ENCODE measurements around the gene TBC1D32. TPM values are rescaled to one million over a fixed set of nuclear protein-coding genes. Genes with fewer than 3 reads are reported as not detected.

Gene TBC1D32, protein sequence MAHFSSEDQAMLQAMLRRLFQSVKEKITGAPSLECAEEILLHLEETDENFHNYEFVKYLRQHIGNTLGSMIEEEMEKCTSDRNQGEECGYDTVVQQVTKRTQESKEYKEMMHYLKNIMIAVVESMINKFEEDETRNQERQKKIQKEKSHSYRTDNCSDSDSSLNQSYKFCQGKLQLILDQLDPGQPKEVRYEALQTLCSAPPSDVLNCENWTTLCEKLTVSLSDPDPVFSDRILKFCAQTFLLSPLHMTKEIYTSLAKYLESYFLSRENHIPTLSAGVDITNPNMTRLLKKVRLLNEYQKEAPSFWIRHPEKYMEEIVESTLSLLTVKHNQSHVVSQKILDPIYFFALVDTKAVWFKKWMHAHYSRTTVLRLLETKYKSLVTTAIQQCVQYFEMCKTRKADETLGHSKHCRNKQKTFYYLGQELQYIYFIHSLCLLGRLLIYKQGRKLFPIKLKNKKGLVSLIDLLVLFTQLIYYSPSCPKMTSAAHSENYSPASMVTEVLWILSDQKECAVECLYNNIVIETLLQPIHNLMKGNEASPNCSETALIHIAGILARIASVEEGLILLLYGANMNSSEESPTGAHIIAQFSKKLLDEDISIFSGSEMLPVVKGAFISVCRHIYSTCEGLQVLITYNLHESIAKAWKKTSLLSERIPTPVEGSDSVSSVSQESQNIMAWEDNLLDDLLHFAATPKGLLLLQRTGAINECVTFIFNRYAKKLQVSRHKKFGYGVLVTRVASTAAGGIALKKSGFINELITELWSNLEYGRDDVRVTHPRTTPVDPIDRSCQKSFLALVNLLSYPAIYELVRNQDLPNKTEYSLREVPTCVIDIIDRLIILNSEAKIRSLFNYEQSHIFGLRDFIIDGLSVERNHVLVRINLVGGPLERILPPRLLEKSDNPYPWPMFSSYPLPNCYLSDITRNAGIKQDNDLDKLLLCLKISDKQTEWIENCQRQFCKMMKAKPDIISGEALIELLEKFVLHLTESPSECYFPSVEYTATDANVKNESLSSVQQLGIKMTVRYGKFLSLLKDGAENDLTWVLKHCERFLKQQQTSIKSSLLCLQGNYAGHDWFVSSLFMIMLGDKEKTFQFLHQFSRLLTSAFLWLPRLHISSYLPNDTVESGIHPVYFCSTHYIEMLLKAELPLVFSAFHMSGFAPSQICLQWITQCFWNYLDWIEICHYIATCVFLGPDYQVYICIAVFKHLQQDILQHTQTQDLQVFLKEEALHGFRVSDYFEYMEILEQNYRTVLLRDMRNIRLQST
- total RNA-seq (2014; rRNA removed; shearing (Covaris generic)) (9.0 and 14.2 TPM in 2 replicates), polyA plus RNA-seq (2016; fragmentation: Nextera tagmentation; extraction: Ambion mirVana) (4.7 and 4.9 TPM in 2 replicates)

DNA sequence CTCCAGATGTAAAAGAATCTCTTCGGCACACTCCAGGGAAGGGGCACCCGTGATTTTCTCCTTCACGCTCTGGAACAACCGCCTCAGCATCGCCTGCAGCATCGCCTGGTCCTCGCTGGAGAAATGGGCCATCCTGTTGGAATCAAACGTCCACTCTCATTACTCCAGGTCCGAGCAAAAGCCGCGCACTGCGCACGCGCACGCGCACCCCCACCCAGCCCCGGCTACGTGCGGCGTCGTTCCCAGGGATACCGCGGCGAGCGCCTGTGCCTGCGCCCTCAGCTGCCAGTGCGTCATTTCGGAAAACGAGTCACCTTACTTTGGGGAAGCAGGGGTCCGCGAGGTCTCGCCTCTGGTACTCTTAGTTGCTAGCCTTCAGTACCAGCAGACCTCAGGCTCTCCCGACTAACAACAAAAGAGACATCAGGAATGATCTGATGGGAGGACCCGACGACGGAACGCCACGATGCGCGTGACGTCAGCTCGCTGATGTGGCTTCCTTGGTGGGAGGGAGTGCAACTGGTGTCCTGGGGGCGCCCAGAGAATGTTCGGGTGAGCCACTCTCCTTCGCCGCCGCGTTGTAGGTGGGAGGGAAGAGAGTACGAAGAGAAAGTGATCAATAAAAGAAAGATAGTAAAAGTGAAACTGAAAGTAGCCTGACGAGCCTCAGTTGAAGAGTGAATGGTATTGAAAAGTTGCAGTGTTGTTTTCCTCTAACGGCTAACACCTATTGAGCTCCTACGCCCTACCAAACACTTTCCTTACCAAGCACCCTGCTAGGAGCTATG lies at the start of gene TBC1D32:
Gene TBC1D32 (minus strand): TSS at position 182 of the 788 bp plus-strand sequence. CDS start 50 bp downstream, at position 132.
- WGBS, 2 experiments (ENCODE audit: low coverage in 1 of 2, low lambda C conversion rate in 2 of 2, missing lambda C conversion rate in 2 of 2): 0 to 2% methylated on average over 52 of the region's 52 CpGs
- H3K4me2 ChIP-seq (ENCODE audit: unreplicated experiment): peak within 1 kb of the TSS; percentile 99
- peak; percentile 95 for DNase-seq

DNA sequence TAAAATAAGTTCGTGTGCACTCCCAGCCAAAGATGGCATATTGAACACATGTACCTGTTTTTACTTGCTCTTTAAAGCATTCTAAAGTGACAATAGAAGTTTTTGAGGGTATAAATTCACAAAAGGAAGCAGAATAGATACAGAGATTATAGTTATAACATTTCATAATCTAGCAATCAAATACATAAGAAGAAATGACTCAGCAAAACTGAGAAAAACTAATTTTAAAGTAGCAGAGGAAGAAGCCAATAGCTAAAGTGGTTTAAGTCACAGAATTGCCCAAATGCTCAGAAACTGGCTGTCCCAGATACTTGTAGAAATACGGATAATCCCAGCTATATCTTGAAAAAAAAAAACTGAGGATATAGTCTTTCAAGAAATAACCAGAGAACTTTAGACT lies 49.2 kb upstream of the TBC1D32 start:
- no peaks in the 10 kb centered on the region for H3F3A ChIP-seq (ENCODE audit: insufficient read depth)
- H3K9ac ChIP-seq: no peak overlapping the region
- no peaks in the 10 kb centered on the region for H3K36me3 ChIP-seq (ENCODE audit: low read depth)
- H3K4me1 ChIP-seq (ENCODE audit: insufficient read depth): no peaks in the 10 kb centered on the region
- no peak overlapping the region for H3K4me3 ChIP-seq
- no peak overlapping the region for H2AFZ ChIP-seq
- H3K79me2 ChIP-seq (ENCODE audit: insufficient read depth): no peaks in the 10 kb centered on the region
- in situ Hi-C loops (cut with MboI): no loop called here
- no peak overlapping the region for H3K27ac ChIP-seq
- no peak overlapping the region for H3K4me2 ChIP-seq (ENCODE audit: unreplicated experiment)
- no peaks in the 10 kb centered on the region for H4K20me1 ChIP-seq (ENCODE audit: insufficient read depth)
- TF ChIP-seq EZH2 (IDR thresholded peaks at IDR 0.05; ENCODE audit: insufficient read depth, poor library complexity, severe bottlenecking): no peak
- no peak for TF ChIP-seq EZH2phosphoT487 (IDR thresholded peaks at IDR 0.05; ENCODE audit: insufficient read depth, low read depth)
- DNase-seq: no peak
- WGBS, 2 experiments (ENCODE audit: low coverage in 1 of 2, low lambda C conversion rate in 2 of 2, missing lambda C conversion rate in 2 of 2): 18 to 19% methylated on average over 2 of the region's 2 CpGs
- H3K9me2 ChIP-seq (ENCODE audit: insufficient read depth): no peaks in the 10 kb centered on the region
- H3K9me3 ChIP-seq (ENCODE audit: low read depth): no peaks in the 10 kb centered on the region
- H3K27me3 ChIP-seq (replicated peaks; ENCODE audit: insufficient read depth): no peaks in the 10 kb centered on the region

More for the DNA sequence above, at the start of gene TBC1D32:
- peak within 1 kb of the TSS; percentile 95 for H3K4me3 ChIP-seq
- H2AFZ ChIP-seq: peak within 1 kb of the TSS; percentile 97
- peak within 1 kb of the TSS; percentile 98 for H3K27ac ChIP-seq
- peaks cover 4% of the 10 kb centered on the region; the same call in 1 of the 2 replicates for H3K4me1 ChIP-seq (ENCODE audit: insufficient read depth)
- H3K36me3 ChIP-seq (ENCODE audit: low read depth): no peaks in the 10 kb centered on the region
- H3K9ac ChIP-seq: peak within 1 kb of the TSS; percentile 98
- H3K9me2 ChIP-seq (ENCODE audit: insufficient read depth): no peaks in the 10 kb centered on the region
- TF ChIP-seq EZH2 (IDR thresholded peaks at IDR 0.05; ENCODE audit: insufficient read depth, poor library complexity, severe bottlenecking) (no peak), EZH2phosphoT487 (IDR thresholded peaks at IDR 0.05; ENCODE audit: insufficient read depth, low read depth) (no peak)
- peaks cover 20% of the 10 kb centered on the region for H3K79me2 ChIP-seq (ENCODE audit: insufficient read depth)
- H3K27me3 ChIP-seq (replicated peaks; ENCODE audit: insufficient read depth): no peaks in the 10 kb centered on the region
- in situ Hi-C loops (cut with MboI): no loop called here
- peaks cover 4% of the 10 kb centered on the region; the same call in 1 of the 2 replicates for H3F3A ChIP-seq (ENCODE audit: insufficient read depth)
- H3K9me3 ChIP-seq (ENCODE audit: low read depth): no peaks in the 10 kb centered on the region
- no peaks in the 10 kb centered on the region for H4K20me1 ChIP-seq (ENCODE audit: insufficient read depth)

DNA sequence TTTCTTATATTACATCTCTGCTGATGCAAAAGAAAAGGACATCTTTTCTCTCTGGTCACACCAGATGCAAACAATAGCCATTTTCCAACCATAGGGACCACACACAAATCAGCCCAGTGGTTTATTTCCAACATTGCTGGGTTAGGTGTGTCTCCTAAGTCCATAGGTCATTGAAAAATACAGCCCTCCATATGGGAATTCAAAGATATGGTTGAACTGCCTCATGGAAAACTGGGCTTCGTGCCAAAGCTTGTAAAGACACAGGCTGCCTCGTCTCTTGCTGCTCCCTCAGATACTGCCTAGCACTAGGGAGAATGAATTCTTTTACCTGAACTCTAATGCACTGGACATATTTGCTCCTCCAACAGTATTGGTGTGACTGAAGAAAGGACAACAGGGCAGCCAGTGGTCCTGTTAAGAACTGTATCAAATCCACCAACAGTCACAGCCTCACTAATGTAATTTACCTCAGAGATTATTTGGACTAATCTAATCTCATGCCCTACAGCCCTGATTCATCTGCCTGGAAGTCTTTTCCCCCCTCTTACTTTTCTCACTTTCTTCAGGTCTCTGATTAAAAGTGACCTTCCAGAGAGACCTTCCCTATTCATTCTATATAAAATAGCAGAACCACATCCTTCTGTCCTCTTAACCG lies 48.3 kb upstream of the TBC1D32 start:
- Histone ChIP-seq H3K4me2 (ENCODE audit: unreplicated experiment) (no peak overlapping the region), H3K9me3 (ENCODE audit: low read depth) (no peaks in the 10 kb centered on the region), H3K9me2 (ENCODE audit: insufficient read depth) (no peaks in the 10 kb centered on the region), H3K27ac (no peak overlapping the region), H3K4me3 (no peak overlapping the region), H3K27me3 (replicated peaks; ENCODE audit: insufficient read depth) (no peaks in the 10 kb centered on the region), H3K79me2 (ENCODE audit: insufficient read depth) (no peaks in the 10 kb centered on the region), H3K4me1 (ENCODE audit: insufficient read depth) (no peaks in the 10 kb centered on the region), H2AFZ (no peak overlapping the region), H3K9ac (no peak overlapping the region), H3K36me3 (ENCODE audit: low read depth) (no peaks in the 10 kb centered on the region), H3F3A (ENCODE audit: insufficient read depth) (no peaks in the 10 kb centered on the region), H4K20me1 (ENCODE audit: insufficient read depth) (no peaks in the 10 kb centered on the region)
- TF ChIP-seq EZH2 (IDR thresholded peaks at IDR 0.05; ENCODE audit: insufficient read depth, poor library complexity, severe bottlenecking) (no peak), EZH2phosphoT487 (IDR thresholded peaks at IDR 0.05; ENCODE audit: insufficient read depth, low read depth) (no peak)
- DNase-seq: no peak
- WGBS, 2 experiments (ENCODE audit: low coverage in 1 of 2, low lambda C conversion rate in 2 of 2, missing lambda C conversion rate in 2 of 2): 46 to 55% methylated on average over 3 of the region's 3 CpGs
- in situ Hi-C loops (cut with MboI): no loop called here

All from GM23248 (cell line).